Activated T-cell treated with anti-CD3 and anti-CD28 coated beads, Interleukin-2, amount 50 U/mL, for 4 hours (primary cell): Measurements from ENCODE around the gene TFDP1. TPM values are rescaled to one million over a fixed set of nuclear protein-coding genes. Genes with fewer than 3 reads are reported as not detected.
A peak's percentile ranks its signal among the peaks of the same experiment; 100 is the strongest.

Experiments used
- ATAC-seq, 2 donors: fragments of 200-7000 bp; cut with Tn5 transposase; one replicate each; pipeline ENCODE4 v1.10.0; 2021
- DNase-seq: peaks from one replicate; pipeline ENCODE4 v3.0.0-alpha.2; 2020
- H3K27me3 Mint-ChIP-seq: one replicate; pipeline ENCODE4 v1.8.0; 2021; ENCODE audit warnings: low read depth, mixed read lengths
- H3K36me3 Mint-ChIP-seq: one replicate; pipeline ENCODE4 v1.8.0; 2022; ENCODE audit warnings: mixed read lengths; ENCODE audit not compliant: insufficient read depth
- H3K4me1 Mint-ChIP-seq: one replicate; pipeline ENCODE4 v1.8.0; 2021; ENCODE audit warnings: low read depth, mixed read lengths
- H3K4me3 Mint-ChIP-seq: one replicate; pipeline ENCODE4 v1.8.0; 2021; ENCODE audit warnings: mild to moderate bottlenecking, moderate library complexity, mixed read lengths
- H3K9me3 Mint-ChIP-seq: one replicate; pipeline ENCODE4 v1.8.0; 2021; ENCODE audit warnings: mixed read lengths
- total RNA-seq, 3 donors: library from RNA; stranded (reverse); gene quantifications; one replicate each; pipeline ENCODE4 v1.2.1, GENCODE V29; 2021

The TFDP1 gene
- total RNA-seq, 3 donors from 2014 or later, result 147 to 200 (median 172) TPM

GRCh38 chr13:113665597-113666328, 81.2 kb downstream of the TFDP1 start:
- DNase-seq, result no peak
- Mint-ChIP-seq H3K36me3 (no peaks in the 10 kb centered on the region), H3K4me3 (no peak overlapping the region), H3K4me1 (no peaks in the 10 kb centered on the region), H3K9me3 (peaks cover 15% of the 10 kb centered on the region), H3K27me3 (peaks cover 9% of the 10 kb centered on the region)
- no peak for ATAC-seq

- H3K4me3 Mint-ChIP-seq, result no peak overlapping the region
- peaks cover 10% of the 10 kb centered on the region for H3K9me3 Mint-ChIP-seq
- no peaks in the 10 kb centered on the region for H3K36me3 Mint-ChIP-seq
- ATAC-seq (no peak), DNase-seq (no peak)
- H3K4me1 Mint-ChIP-seq, result no peaks in the 10 kb centered on the region
- peaks cover 9% of the 10 kb centered on the region for H3K27me3 Mint-ChIP-seq
Measured at GRCh38 chr13:113666329-113666670, 81.7 kb downstream of the TFDP1 start.

- Mint-ChIP-seq H3K4me3 (no peak within 1 kb of the TSS), H3K27me3 (peaks cover 9% of the 10 kb centered on the region), H3K9me3 (peaks cover 2% of the 10 kb centered on the region), H3K36me3 (no peaks in the 10 kb centered on the region), H3K4me1 (no peaks in the 10 kb centered on the region)
- ATAC-seq (no peak), DNase-seq (no peak)
Measured at GRCh38 chr13:113666951-113667701, 82.6 kb downstream of the TFDP1 start, which contains the start of gene GRK1. GRK1 (plus strand) TSS chr13:113667219; CDS start chr13:113667387, 168 bp downstream.

- no peak overlapping the region for H3K4me3 Mint-ChIP-seq
- peaks cover 2% of the 10 kb centered on the region for H3K4me1 Mint-ChIP-seq
- H3K9me3 Mint-ChIP-seq, result no peaks in the 10 kb centered on the region
- H3K36me3 Mint-ChIP-seq, result no peaks in the 10 kb centered on the region
- no peak for ATAC-seq
- H3K27me3 Mint-ChIP-seq, result peaks cover 9% of the 10 kb centered on the region
- no peak for DNase-seq
Measured at GRCh38 chr13:113667771-113668490, 83.4 kb downstream of the TFDP1 start.

- Mint-ChIP-seq H3K9me3 (no peaks in the 10 kb centered on the region), H3K4me3 (no peak overlapping the region), H3K36me3 (no peaks in the 10 kb centered on the region), H3K4me1 (peaks cover 2% of the 10 kb centered on the region), H3K27me3 (peaks cover 9% of the 10 kb centered on the region)
- peak in 1 of 2 donors; percentile 35 for ATAC-seq
- no peak for DNase-seq
Measured at GRCh38 chr13:113668491-113668971, 84.0 kb downstream of the TFDP1 start.

GRCh38 chr13:113669231-113669754, 84.7 kb downstream of the TFDP1 start:
- DNase-seq (no peak), ATAC-seq (no peak)
- Mint-ChIP-seq H3K27me3 (peaks cover 9% of the 10 kb centered on the region), H3K4me3 (no peak overlapping the region), H3K4me1 (peaks cover 2% of the 10 kb centered on the region), H3K36me3 (no peaks in the 10 kb centered on the region), H3K9me3 (no peaks in the 10 kb centered on the region)

- Mint-ChIP-seq H3K36me3 (no peaks in the 10 kb centered on the region), H3K9me3 (no peaks in the 10 kb centered on the region), H3K27me3 (peaks cover 7% of the 10 kb centered on the region), H3K4me1 (peaks cover 2% of the 10 kb centered on the region), H3K4me3 (no peak overlapping the region)
- DNase-seq, result no peak
- ATAC-seq, result no peak
Measured at GRCh38 chr13:113669755-113670341, 85.3 kb downstream of the TFDP1 start.

GRCh38 chr13:113670541-113670940, 86.0 kb downstream of the TFDP1 start:
- ATAC-seq, result no peak
- no peak for DNase-seq
- Mint-ChIP-seq H3K36me3 (no peaks in the 10 kb centered on the region), H3K9me3 (no peaks in the 10 kb centered on the region), H3K4me1 (peaks cover 2% of the 10 kb centered on the region), H3K4me3 (no peak overlapping the region), H3K27me3 (peaks cover 6% of the 10 kb centered on the region)

GRCh38 chr13:113671066-113672001, 86.8 kb downstream of the TFDP1 start:
- peaks cover 2% of the 10 kb centered on the region for H3K4me1 Mint-ChIP-seq
- H3K27me3 Mint-ChIP-seq, result peaks cover 3% of the 10 kb centered on the region
- ATAC-seq, result no peak
- no peaks in the 10 kb centered on the region for H3K9me3 Mint-ChIP-seq
- DNase-seq, result no peak
- H3K36me3 Mint-ChIP-seq, result no peaks in the 10 kb centered on the region
- H3K4me3 Mint-ChIP-seq, result no peak overlapping the region

- no peak for ATAC-seq
Measured at GRCh38 chr13:113672002-113672651, 87.6 kb downstream of the TFDP1 start.

More at GRCh38 chr13:113672002-113672651, 87.6 kb downstream of the TFDP1 start:
- Mint-ChIP-seq H3K4me3 (no peak overlapping the region), H3K36me3 (no peaks in the 10 kb centered on the region), H3K4me1 (peaks cover 2% of the 10 kb centered on the region), H3K9me3 (no peaks in the 10 kb centered on the region), H3K27me3 (no peaks in the 10 kb centered on the region)
- no peak for DNase-seq
